SJCRH30 (cell line): ENCODE data around the gene NSUN3. TPM values are rescaled to one million over a fixed set of nuclear protein-coding genes. Genes with fewer than 3 reads are reported as not detected.
"Not testable (repeated sequence)": the region's sequence is repeated elsewhere in the genome, so short reads cannot be mapped to it uniquely, and the experiment has no call there.

Source experiments
- DNase-seq, 2 experiments: peaks; one replicate each; pipeline ENCODE4 v3.0.0-alpha.2; 2015 to 2020
- H3K27ac ChIP-seq: fragments of 250-450 bp; sonication (Bioruptor Pico); 2 replicates; pipeline ENCODE4 v1.5.1; 2020; ENCODE audit warnings: mild to moderate bottlenecking, moderate library complexity
- H3K27me3 ChIP-seq: fragments of 250-450 bp; sonication (Bioruptor Pico); 2 replicates; pipeline ENCODE4 v1.5.1; 2020; ENCODE audit warnings: mild to moderate bottlenecking, moderate library complexity
- H3K36me3 ChIP-seq: fragments of 250-450 bp; sonication (Bioruptor Pico); 2 replicates; pipeline ENCODE4 v1.5.1; 2020; ENCODE audit warnings: mild to moderate bottlenecking, moderate library complexity
- H3K4me1 ChIP-seq: fragments of 250-450 bp; sonication (Bioruptor Pico); 2 replicates; pipeline ENCODE4 v1.5.1; 2020; ENCODE audit warnings: mild to moderate bottlenecking, moderate library complexity
- H3K4me3 ChIP-seq: fragments of 250-450 bp; sonication (Bioruptor Pico); 2 replicates; pipeline ENCODE4 v1.5.1; 2020; ENCODE audit warnings: mild to moderate bottlenecking, moderate library complexity
- H3K9me3 ChIP-seq: fragments of 250-450 bp; sonication (Bioruptor Pico); replicated peaks from 2 replicates; pipeline ENCODE4 v1.5.1; 2020; ENCODE audit warnings: mild to moderate bottlenecking, moderate library complexity
- total RNA-seq: library from RNA; depleted of rRNA; stranded (reverse); fragments of >200 nt; shearing (Covaris generic); gene quantifications from 2 replicates; pipeline ENCODE4 v1.2.3, GENCODE V29; 2014; rRNA removed

Gene NSUN3
- 10.1 and 16.4 TPM in 2 replicates for total RNA-seq

- Histone ChIP-seq H3K4me1 (no peaks in the 10 kb centered on the region), H3K4me3 (peak within 1 kb of the TSS; percentile 83), H3K36me3 (0 out of 2 replicates have a peak, but pooled peaks cover 2% of the 10 kb centered on the region), H3K9me3 (no peaks in the 10 kb centered on the region), H3K27ac (peak within 1 kb of the TSS; percentile 91), H3K27me3 (no peaks in the 10 kb centered on the region)
- DNase-seq = peak; percentile 98 to 99
Measured at GRCh38 chr3:94062513-94063404, at the start of gene NSUN3, which contains the start of gene DHFR2. Gene NSUN3 (plus strand): TSS chr3:94063061. CDS start chr3:94063127, 66 bp downstream. Gene DHFR2 (minus strand): TSS chr3:94062916. CDS start chr3:94061511, 1,405 bp downstream.

GRCh38 chr3:94015025-94015424 lies 47.8 kb upstream of the NSUN3 start:
- Histone ChIP-seq H3K36me3 (0 out of 2 replicates have a peak, but pooled peaks cover 4% of the 10 kb centered on the region), H3K27ac (no peak overlapping the region), H3K9me3 (no peaks in the 10 kb centered on the region; the same call in 1 of the 2 replicates), H3K4me3 (no peak overlapping the region), H3K4me1 (peaks cover 25% of the 10 kb centered on the region), H3K27me3 (no peaks in the 10 kb centered on the region)
- no peak for DNase-seq

- DNase-seq = no peak
- H3K27me3 ChIP-seq = no peaks in the 10 kb centered on the region
- no peaks in the 10 kb centered on the region for H3K9me3 ChIP-seq
- no peak overlapping the region for H3K27ac ChIP-seq
- H3K36me3 ChIP-seq = 0 out of 2 replicates have a peak, but pooled peaks cover 8% of the 10 kb centered on the region
- H3K4me3 ChIP-seq = no peak overlapping the region
- peaks cover 25% of the 10 kb centered on the region for H3K4me1 ChIP-seq
Measured at GRCh38 chr3:94019659-94020058, 43.2 kb upstream of the NSUN3 start.

GRCh38 chr3:94020293-94020692 lies 42.6 kb upstream of the NSUN3 start:
- no peak overlapping the region for H3K4me3 ChIP-seq
- no peak overlapping the region for H3K27ac ChIP-seq
- no peaks in the 10 kb centered on the region for H3K27me3 ChIP-seq
- peaks cover 25% of the 10 kb centered on the region for H3K4me1 ChIP-seq
- no peak for DNase-seq
- 0 out of 2 replicates have a peak, but pooled peaks cover 8% of the 10 kb centered on the region for H3K36me3 ChIP-seq
- H3K9me3 ChIP-seq = no peaks in the 10 kb centered on the region

- 0 out of 2 replicates have a peak, but pooled peaks cover 4% of the 10 kb centered on the region for H3K36me3 ChIP-seq
- no peak overlapping the region for H3K4me3 ChIP-seq
- no peak for DNase-seq
- H3K9me3 ChIP-seq = no peaks in the 10 kb centered on the region
- no peaks in the 10 kb centered on the region for H3K4me1 ChIP-seq
- no peaks in the 10 kb centered on the region for H3K27me3 ChIP-seq
- H3K27ac ChIP-seq = no peak overlapping the region
Measured at GRCh38 chr3:94024385-94024784, 38.5 kb upstream of the NSUN3 start.

GRCh38 chr3:94026623-94027022 lies 36.2 kb upstream of the NSUN3 start:
- Histone ChIP-seq H3K4me1 (no peaks in the 10 kb centered on the region), H3K27me3 (no peaks in the 10 kb centered on the region), H3K4me3 (no peak overlapping the region), H3K27ac (no peak overlapping the region), H3K36me3 (0 out of 2 replicates have a peak, but pooled peaks cover 1% of the 10 kb centered on the region), H3K9me3 (no peaks in the 10 kb centered on the region)
- DNase-seq = no peak

- Histone ChIP-seq H3K36me3 (no peaks in the 10 kb centered on the region), H3K27me3 (no peaks in the 10 kb centered on the region), H3K4me3 (no peak within 1 kb of the TSS), H3K4me1 (no peaks in the 10 kb centered on the region), H3K27ac (no peak within 1 kb of the TSS), H3K9me3 (no peaks in the 10 kb centered on the region)
- DNase-seq = no peak
Measured at GRCh38 chr3:94028093-94028837, 34.6 kb upstream of the NSUN3 start, which contains the start of gene STX19. Gene STX19 (minus strand): TSS chr3:94028597. CDS start chr3:94015269, 13,328 bp downstream.

GRCh38 chr3:94036909-94037507 lies 25.9 kb upstream of the NSUN3 start:
- H3K36me3 ChIP-seq = peaks cover 28% of the 10 kb centered on the region
- no peaks in the 10 kb centered on the region for H3K9me3 ChIP-seq
- DNase-seq = peak in 1 of 2 experiments; percentile 48
- H3K4me3 ChIP-seq = no peak overlapping the region
- no peaks in the 10 kb centered on the region for H3K4me1 ChIP-seq
- no peaks in the 10 kb centered on the region for H3K27me3 ChIP-seq
- no peak overlapping the region for H3K27ac ChIP-seq

- Histone ChIP-seq H3K4me1 (no peaks in the 10 kb centered on the region; the same call in 1 of the 2 replicates), H3K36me3 (peaks cover 42% of the 10 kb centered on the region), H3K27ac (no peak overlapping the region), H3K27me3 (no peaks in the 10 kb centered on the region), H3K4me3 (no peak overlapping the region), H3K9me3 (no peaks in the 10 kb centered on the region)
- no peak for DNase-seq
Measured at GRCh38 chr3:94043285-94043684, 19.6 kb upstream of the NSUN3 start.

GRCh38 chr3:94044100-94044936 lies 18.5 kb upstream of the NSUN3 start:
- peaks cover 42% of the 10 kb centered on the region for H3K36me3 ChIP-seq
- not testable (repeated sequence) for H3K27me3 ChIP-seq, H3K27ac ChIP-seq, H3K4me3 ChIP-seq, DNase-seq, H3K4me1 ChIP-seq, H3K9me3 ChIP-seq

- Histone ChIP-seq H3K4me1 (no peaks in the 10 kb centered on the region; the same call in 1 of the 2 replicates), H3K27ac (no peak overlapping the region), H3K4me3 (no peak overlapping the region), H3K36me3 (peaks cover 41% of the 10 kb centered on the region), H3K9me3 (no peaks in the 10 kb centered on the region), H3K27me3 (no peaks in the 10 kb centered on the region)
- no peak for DNase-seq
Measured at GRCh38 chr3:94046533-94046932, 16.3 kb upstream of the NSUN3 start.

- Histone ChIP-seq H3K9me3 (no peaks in the 10 kb centered on the region), H3K4me3 (no peak overlapping the region), H3K4me1 (no peaks in the 10 kb centered on the region; the same call in 1 of the 2 replicates), H3K27ac (no peak overlapping the region), H3K27me3 (no peaks in the 10 kb centered on the region), H3K36me3 (peaks cover 36% of the 10 kb centered on the region)
- DNase-seq = no peak
Measured at GRCh38 chr3:94049267-94049666, 13.6 kb upstream of the NSUN3 start.

- DNase-seq = no peak
- Histone ChIP-seq H3K27me3 (no peaks in the 10 kb centered on the region), H3K27ac (no peak overlapping the region), H3K4me1 (no peaks in the 10 kb centered on the region; the same call in 1 of the 2 replicates), H3K4me3 (no peak overlapping the region), H3K9me3 (no peaks in the 10 kb centered on the region), H3K36me3 (peaks cover 34% of the 10 kb centered on the region)
Measured at GRCh38 chr3:94050546-94050945, 12.3 kb upstream of the NSUN3 start.

GRCh38 chr3:94061297-94061696 lies 1.6 kb upstream of the NSUN3 start:
- DNase-seq = no peak
- Histone ChIP-seq H3K27ac (no peak overlapping the region), H3K4me3 (no peak overlapping the region), H3K27me3 (no peaks in the 10 kb centered on the region), H3K4me1 (no peaks in the 10 kb centered on the region), H3K9me3 (no peaks in the 10 kb centered on the region), H3K36me3 (no peaks in the 10 kb centered on the region)
